Stromal cell of bone marrow (primary cell): ENCODE measurements around the gene NPPB.
"Not testable (repeated sequence)": the region's sequence is repeated elsewhere in the genome, so short reads cannot be mapped to it uniquely, and the experiment has no call there.

Source experiments
- DNase-seq: peaks from one replicate; pipeline ENCODE4 v3.0.0-alpha.2; 2012; ENCODE audit warnings: low read depth

Gene NPPB

GRCh38 chr1:11858613-11858967, at the start of gene NPPB:
NPPB (minus strand) TSS chr1:11858945; CDS start chr1:11858833, 112 bp downstream.
- DNase-seq, result no peak

GRCh38 chr1:11908095-11908675, 49.4 kb upstream of the NPPB start:
- peak; percentile 92 for DNase-seq

- DNase-seq, result peak; percentile 80
Measured at GRCh38 chr1:11907275-11908094, 48.7 kb upstream of the NPPB start.

GRCh38 chr1:11906870-11907269, 48.1 kb upstream of the NPPB start:
- DNase-seq, result no peak

GRCh38 chr1:11904978-11905377, 46.2 kb upstream of the NPPB start:
- DNase-seq, result no peak

- not testable (repeated sequence) for DNase-seq
Measured at GRCh38 chr1:11904156-11904555, 45.4 kb upstream of the NPPB start.

GRCh38 chr1:11903210-11903609, 44.5 kb upstream of the NPPB start:
- DNase-seq, result no peak

- not testable (repeated sequence) for DNase-seq
Measured at GRCh38 chr1:11901446-11901845, 42.7 kb upstream of the NPPB start.

GRCh38 chr1:11898831-11899467, 40.2 kb upstream of the NPPB start:
- no peak for DNase-seq

- DNase-seq, result no peak
Measured at GRCh38 chr1:11898086-11898785, 39.5 kb upstream of the NPPB start.

- not testable (repeated sequence) for DNase-seq
Measured at GRCh38 chr1:11894501-11894900, 35.8 kb upstream of the NPPB start.

GRCh38 chr1:11893907-11894251, 35.1 kb upstream of the NPPB start:
- DNase-seq, result no peak

GRCh38 chr1:11891433-11892186, 32.9 kb upstream of the NPPB start:
- DNase-seq, result no peak

GRCh38 chr1:11888877-11889208, 30.1 kb upstream of the NPPB start:
- no peak for DNase-seq

GRCh38 chr1:11888206-11888876, 29.6 kb upstream of the NPPB start:
- no peak for DNase-seq

- no peak for DNase-seq
Measured at GRCh38 chr1:11887666-11888007, 28.9 kb upstream of the NPPB start.

GRCh38 chr1:11886986-11887665, 28.4 kb upstream of the NPPB start:
- no peak for DNase-seq

- no peak for DNase-seq
Measured at GRCh38 chr1:11885916-11886315, 27.2 kb upstream of the NPPB start.

- DNase-seq, result no peak
Measured at GRCh38 chr1:11882814-11883538, 24.2 kb upstream of the NPPB start.

- no peak for DNase-seq
Measured at GRCh38 chr1:11881749-11882441, 23.1 kb upstream of the NPPB start.
